Fibroblast of the conjunctiva (primary cell): Measurements from ENCODE around the gene TTC21B.
A peak's percentile ranks its signal among the peaks of the same experiment; 100 is the strongest.
"Not testable (repeated sequence)": the region's sequence is repeated elsewhere in the genome, so short reads cannot be mapped to it uniquely, and the experiment has no call there.

ENCODE experiments used
- DNase-seq: peaks from one replicate; pipeline ENCODE4 v3.0.0-alpha.2; 2010; ENCODE audit warnings: low read depth

TTC21B gene

DNA sequence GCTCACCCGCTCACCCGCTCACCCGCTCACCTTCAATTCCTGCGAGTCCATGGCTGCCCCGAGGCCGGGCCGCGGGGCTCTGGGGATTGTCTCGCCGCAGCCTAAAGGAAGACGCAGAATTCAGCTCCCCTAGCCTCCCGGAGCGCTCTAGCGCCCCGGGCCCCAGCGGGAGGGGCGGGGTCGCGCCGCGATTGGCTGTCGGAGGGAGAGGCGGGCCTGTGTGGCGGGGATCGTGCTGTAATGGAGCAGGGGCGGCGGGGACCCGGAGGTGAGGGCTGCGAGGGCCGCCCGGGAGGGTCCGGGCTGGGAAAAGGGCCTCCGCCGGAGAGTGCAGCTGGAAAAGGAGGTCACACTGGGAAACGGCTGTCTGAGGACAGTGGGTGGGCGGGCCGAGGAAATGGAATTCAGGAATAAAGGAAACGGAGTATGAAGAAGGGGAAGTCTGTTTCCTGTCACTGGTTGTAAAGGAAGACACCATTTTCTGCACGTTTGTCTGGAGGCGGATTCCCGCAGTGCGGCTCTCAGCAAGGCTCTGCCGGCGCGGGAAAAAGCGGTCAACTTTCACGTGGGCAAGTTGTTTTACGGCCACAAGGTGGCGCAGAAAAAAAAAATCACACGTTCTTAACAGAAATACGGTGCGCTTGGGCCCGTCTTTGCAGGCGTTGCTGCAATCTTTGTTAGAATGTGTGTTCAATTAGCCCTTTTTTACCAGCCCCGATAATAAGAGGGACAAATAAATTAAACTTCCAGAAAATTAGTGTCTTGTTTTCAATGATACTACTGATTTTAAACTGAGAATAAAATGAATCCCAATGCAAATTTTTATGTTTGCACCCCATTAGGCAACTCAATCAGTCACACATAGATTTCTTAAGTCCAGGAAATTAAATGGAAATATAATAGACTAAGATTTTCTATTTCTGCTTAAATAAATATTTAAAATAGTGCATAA is at the start of gene TTC21B:
Gene TTC21B (minus strand): TSS at position 122 of the 952 bp plus-strand sequence. CDS start 71 bp downstream, at position 51.
- DNase-seq: peak; percentile 88

DNA sequence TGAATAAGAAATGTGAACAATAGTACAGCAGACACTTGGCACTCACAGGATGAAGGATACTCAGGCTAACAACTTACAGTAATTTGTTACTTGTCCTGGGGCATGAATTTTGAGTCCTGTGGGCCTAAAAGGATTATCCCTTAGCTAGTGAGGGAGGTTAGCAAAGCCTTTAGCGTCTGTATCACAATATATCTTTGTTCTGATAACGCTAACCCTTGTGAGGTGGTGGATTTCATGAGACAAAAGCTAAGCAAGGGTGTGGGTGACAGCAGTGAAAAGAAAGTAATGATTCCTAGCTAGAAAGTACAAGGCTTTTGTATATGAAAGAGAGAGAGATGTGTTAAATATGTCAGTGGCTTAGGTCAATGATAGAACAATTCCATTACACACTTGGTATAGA is 46.8 kb upstream of the TTC21B start:
- no peak for DNase-seq

GRCh38 chr2:165990846-165991245 is 37.3 kb upstream of the TTC21B start:
- DNase-seq: no peak

DNA sequence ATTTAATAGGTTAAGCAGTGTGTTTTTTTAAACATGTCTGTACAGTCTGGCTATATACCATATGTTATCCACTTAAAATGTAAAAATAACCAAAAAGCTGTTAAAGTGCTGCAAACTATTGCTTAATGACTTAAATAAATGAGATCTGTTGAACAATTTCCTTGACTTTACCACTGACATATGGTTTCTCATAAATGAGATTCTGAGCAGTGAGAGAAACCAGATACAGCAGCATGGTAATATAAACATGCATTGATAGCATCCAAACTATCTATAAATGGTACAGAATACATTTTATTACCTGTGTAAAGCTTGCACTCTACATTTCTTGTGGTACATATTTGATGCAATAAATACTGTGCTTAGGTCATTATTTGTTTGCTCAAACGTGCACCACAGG is 36.3 kb upstream of the TTC21B start:
- DNase-seq: no peak

DNA sequence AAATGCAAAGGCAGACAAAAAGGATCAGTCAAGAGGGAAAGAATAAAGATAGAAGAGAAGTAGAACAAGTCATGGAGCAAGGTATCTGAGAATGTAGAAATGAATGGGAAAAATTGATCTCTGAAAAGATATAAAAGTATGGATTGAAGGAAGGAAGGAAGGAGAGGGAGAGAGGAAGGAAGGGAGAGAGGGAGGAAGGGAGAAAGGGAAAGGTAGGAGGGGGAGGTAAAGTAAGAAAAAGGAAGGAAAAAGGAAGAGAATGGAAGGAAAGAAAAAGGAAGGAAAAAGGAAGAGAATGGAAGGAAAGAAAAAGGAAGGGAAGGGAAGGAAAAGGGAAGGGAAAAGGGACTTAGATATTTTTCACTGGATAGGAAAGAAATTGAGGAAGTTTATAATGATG is 31.5 kb upstream of the TTC21B start:
- no peak for DNase-seq

DNA sequence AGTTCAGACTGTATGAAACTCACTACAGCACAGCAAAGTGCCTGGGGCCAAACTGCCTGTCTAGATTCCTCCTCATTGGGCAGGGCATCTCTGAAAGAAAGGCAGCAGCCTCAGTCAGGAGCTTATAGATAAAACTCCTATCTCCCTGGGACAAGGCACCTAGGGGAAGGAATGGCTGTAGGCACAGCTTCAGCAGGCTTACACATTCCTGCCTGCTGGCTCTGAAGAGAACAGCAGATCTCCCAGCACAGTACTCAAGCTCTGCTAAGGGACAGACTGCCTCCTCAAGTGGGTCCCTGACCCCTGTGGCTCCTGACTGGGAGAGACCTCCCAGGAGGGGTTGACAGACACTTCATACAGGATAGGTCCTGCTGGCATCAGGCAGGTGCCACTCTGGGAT is 18.6 kb upstream of the TTC21B start:
- DNase-seq: not testable (repeated sequence)

- DNase-seq: no peak
Observed at GRCh38 chr2:165970663-165971062, 17.1 kb upstream of the TTC21B start.

DNA sequence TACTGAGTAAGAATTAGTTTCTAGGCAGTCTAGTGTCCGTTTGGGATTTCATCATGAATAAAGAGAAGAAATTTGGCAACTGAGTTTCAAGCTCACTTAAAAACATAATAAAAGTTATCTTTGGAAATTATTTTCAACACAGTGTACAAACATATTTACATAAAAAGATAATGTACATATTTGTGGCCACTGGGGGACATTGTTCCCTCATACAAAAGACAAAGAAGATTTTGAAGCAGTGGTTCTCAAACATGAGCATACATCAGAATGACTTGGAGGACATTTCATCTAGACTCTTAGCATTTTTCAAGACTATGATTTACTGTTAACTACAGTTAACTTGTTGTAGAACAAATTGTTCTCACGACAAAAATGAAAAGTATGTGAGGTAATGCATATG is 15.7 kb upstream of the TTC21B start:
- DNase-seq: no peak

GRCh38 chr2:165967746-165968145 is 14.2 kb upstream of the TTC21B start:
- DNase-seq: no peak

GRCh38 chr2:165961818-165962217 is 8.2 kb upstream of the TTC21B start:
- DNase-seq: no peak

- no peak for DNase-seq
Observed at GRCh38 chr2:165959371-165959770, 5.8 kb upstream of the TTC21B start.

GRCh38 chr2:165958313-165958960 is 4.9 kb upstream of the TTC21B start:
- DNase-seq: no peak

- DNase-seq: no peak
Observed at GRCh38 chr2:165957030-165957675, 3.6 kb upstream of the TTC21B start.

- DNase-seq: peak; percentile 3
Observed at GRCh38 chr2:165953306-165953654, 296 bp downstream of the TTC21B start.

DNA sequence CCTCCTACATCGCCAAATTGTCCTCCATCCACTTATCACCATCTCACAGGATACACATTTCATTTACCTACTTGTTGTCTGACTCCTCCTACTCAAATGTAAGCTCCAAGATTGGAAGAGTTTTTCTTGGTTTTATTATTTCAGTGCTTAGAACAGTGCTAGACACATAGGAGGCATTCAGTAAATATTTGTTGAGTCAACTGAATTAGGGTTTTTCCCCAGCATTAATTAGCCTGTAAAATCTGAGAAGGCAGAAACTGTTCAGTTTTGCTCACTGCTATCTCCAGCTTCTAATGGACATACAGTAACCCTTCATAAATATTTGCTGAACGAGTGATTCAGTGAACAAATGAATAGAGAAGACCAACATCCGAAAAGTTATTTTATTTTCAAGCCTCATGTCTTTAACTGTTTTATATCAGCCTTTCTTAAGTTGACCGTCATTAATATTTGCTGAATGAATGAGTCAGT is 800 bp downstream of the TTC21B start:
- no peak for DNase-seq

DNA sequence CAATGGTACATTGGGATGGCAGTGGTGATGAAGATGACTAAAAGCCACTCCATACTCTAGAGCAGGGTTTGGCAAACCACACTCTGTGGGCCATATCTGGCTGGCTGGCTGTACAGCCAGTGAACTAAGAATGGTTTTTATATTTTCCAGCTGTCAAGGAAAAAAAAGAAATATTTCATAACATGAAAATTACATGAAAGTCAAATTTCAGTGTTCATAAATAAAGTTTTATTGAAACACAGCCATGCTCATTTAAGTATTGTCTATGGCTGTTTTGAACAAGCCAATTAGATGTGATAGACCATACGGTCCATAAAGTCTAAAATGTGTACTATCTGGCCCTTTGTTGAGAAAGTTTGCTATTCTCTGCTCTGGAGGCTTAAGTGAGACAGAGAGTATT is 1.5 kb downstream of the TTC21B start:
- DNase-seq: no peak

GRCh38 chr2:165950438-165950837 is 3.1 kb downstream of the TTC21B start:
- no peak for DNase-seq

GRCh38 chr2:165941827-165942226 is 11.7 kb downstream of the TTC21B start:
- no peak for DNase-seq

DNA sequence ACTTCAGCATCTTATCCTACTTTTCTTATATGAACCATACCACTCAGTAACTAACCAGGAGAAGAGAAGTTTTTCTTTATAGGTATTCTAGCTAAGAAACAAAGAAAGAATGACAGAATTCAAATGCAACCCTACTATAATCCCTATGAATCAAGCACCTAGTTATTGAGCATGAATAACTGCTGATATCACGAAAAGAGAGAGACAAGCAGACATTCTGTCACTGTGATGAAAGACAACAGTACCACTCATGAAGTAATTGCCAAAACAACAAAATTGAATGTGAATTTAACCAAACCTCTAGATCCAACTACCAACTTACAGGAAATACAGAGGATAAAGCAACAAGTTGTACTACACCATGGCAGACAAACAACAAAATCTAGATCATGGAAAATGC is 15.3 kb downstream of the TTC21B start:
- DNase-seq: no peak

GRCh38 chr2:165933211-165933910 is 20.2 kb downstream of the TTC21B start:
- no peak for DNase-seq

- DNase-seq: no peak
Observed at GRCh38 chr2:165927774-165928173, 25.8 kb downstream of the TTC21B start.

DNA sequence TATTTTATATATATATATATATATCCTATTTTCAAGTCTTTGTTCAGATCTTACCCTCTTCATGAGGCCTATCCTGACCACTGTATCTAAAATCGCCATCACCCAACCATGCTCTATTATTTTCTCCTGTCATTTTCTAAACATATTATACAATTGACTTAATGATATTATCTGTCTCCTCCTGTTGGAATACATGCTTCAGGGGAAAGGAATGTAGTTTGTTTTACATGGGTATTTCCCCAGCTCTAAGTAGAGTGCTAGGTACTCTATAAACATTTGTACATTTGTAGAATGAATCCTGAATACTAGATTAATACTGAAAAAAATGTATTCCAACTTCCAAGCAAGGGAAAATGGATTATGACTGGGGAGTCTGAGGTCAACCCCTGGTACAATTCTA is 26.2 kb downstream of the TTC21B start:
- no peak for DNase-seq
